Measurements from ENCODE around the gene RPS6KA2. TPM values are rescaled to one million over a fixed set of nuclear protein-coding genes. Genes with fewer than 3 reads are reported as not detected.

RPS6KA2 gene
- total and polyA plus RNA-seq, 3 donors from 2014 or later = 18.4 to 21.7 (median 19.8) TPM

DNA sequence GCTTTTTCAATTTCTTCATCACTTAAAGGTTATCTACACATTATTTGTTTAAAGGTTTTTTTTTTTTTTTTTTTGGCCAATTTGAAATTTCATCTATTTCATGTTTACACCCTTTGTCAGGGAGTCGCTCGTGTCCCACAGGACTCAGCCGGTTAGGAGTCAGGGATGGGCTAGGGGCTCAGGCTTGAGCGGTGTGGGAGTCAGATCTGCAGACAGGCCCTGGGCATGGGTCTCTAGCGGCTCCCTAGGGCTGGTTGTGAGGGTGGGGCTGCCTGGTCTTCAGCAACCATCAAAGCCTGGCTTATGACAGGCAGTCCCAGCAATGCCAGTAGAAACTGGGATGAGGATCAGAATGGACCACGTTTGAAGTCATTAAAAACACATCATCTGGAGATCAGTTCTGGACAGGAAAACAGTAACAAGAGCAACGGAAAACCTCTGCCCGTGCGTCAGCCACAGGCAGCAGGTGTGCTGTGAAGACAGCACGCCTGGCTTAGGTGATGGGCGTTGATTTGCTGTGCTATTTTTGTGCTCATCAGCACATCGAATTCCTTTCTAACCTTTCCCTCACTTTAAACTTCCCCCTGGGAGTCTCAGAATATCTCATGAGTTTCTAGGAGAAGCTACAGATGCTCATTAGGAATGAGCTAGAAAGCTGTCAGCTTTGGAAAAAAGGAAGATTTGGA is 153.0 kb downstream of the RPS6KA2 start:
- H3K27ac ChIP-seq = no peak overlapping the region
- no peaks in the 10 kb centered on the region for H3K4me1 ChIP-seq
- DNase-seq = no peak
- WGBS, 2 donors = 85 to 90% methylated on average over 12 of the region's 12 CpGs
- intact Hi-C loops (cut with DNase I; ENCODE audit: low total_unique reads) = no loop called here
- H3K4me3 ChIP-seq = no peak overlapping the region
- no peak for TF ChIP-seq POLR2A (IDR thresholded peaks at IDR 0.05)
- TF ChIP-seq, protein P1, sequence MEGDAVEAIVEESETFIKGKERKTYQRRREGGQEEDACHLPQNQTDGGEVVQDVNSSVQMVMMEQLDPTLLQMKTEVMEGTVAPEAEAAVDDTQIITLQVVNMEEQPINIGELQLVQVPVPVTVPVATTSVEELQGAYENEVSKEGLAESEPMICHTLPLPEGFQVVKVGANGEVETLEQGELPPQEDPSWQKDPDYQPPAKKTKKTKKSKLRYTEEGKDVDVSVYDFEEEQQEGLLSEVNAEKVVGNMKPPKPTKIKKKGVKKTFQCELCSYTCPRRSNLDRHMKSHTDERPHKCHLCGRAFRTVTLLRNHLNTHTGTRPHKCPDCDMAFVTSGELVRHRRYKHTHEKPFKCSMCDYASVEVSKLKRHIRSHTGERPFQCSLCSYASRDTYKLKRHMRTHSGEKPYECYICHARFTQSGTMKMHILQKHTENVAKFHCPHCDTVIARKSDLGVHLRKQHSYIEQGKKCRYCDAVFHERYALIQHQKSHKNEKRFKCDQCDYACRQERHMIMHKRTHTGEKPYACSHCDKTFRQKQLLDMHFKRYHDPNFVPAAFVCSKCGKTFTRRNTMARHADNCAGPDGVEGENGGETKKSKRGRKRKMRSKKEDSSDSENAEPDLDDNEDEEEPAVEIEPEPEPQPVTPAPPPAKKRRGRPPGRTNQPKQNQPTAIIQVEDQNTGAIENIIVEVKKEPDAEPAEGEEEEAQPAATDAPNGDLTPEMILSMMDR (IDR thresholded peaks at IDR 0.05) = no peak
- no peaks in the 10 kb centered on the region for H3K9me3 ChIP-seq
- H3K36me3 ChIP-seq (ENCODE audit: low read depth, missing control alignments) = no peaks in the 10 kb centered on the region
- no peaks in the 10 kb centered on the region for H3K27me3 ChIP-seq

DNA sequence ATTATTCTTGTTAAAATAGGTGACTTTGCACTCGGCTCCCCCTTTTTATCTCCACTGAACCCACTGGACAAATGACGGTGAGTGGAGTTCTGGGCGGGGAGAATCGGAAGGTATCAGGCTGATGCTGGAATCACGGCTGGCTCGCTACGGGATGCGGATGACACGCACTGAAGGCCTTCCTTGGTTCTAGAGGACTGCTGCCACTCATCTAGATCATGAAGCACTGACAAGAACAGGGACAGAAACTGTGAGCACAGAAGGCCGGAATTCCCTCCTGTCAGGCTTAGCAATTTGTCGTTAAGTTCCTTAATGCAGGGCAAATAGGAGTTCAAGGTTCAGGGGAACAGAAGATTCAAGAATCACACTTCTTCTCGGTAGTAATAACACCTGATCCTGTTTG is 154.4 kb downstream of the RPS6KA2 start:
- WGBS, 2 donors = 79 to 93% methylated on average over 12 of the region's 12 CpGs

DNA sequence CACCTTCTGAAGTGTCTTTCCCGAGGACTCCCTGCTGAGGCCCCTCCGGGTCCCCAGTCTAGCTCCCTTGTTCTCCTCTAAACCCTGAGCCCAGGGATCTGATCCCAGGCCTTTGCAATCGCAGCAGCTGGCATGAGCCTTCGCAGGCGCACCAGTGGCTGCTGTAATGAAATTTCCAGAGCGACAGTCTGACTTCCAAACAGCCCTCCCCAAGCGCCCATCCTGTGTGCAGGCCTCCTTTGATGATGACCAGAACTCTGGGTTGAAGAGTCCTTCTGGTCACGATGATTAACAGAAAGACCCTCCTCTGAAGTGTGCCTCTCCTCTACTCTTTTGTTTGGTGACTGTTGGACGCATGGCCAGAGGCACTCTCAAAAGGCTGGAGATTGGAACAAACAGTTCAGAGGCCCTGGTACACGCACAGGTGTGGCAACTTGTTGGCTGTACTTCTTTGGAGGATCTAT is 155.2 kb downstream of the RPS6KA2 start:
- Histone ChIP-seq H3K27ac (no peak overlapping the region), H3K4me3 (no peak overlapping the region), H3K36me3 (ENCODE audit: low read depth, missing control alignments) (no peaks in the 10 kb centered on the region), H3K4me1 (no peaks in the 10 kb centered on the region), H3K9me3 (no peaks in the 10 kb centered on the region), H3K27me3 (no peaks in the 10 kb centered on the region)
- no peak for DNase-seq
- intact Hi-C loops (cut with DNase I; ENCODE audit: low total_unique reads) = no loop called here
- WGBS, 2 donors = 81 to 96% methylated on average over 9 to 10 of the region's 10 CpGs
- TF ChIP-seq, protein P1 (IDR thresholded peaks at IDR 0.05) = no peak
- TF ChIP-seq POLR2A (IDR thresholded peaks at IDR 0.05) = no peak

More for the DNA sequence above, 154.4 kb downstream of the RPS6KA2 start:
- no peak for DNase-seq
- no peak for TF ChIP-seq POLR2A (IDR thresholded peaks at IDR 0.05)
- TF ChIP-seq, protein P1 (IDR thresholded peaks at IDR 0.05) = no peak
- Histone ChIP-seq H3K27ac (no peak overlapping the region), H3K4me1 (no peaks in the 10 kb centered on the region), H3K4me3 (no peak overlapping the region), H3K27me3 (no peaks in the 10 kb centered on the region), H3K9me3 (no peaks in the 10 kb centered on the region), H3K36me3 (ENCODE audit: low read depth, missing control alignments) (no peaks in the 10 kb centered on the region)
- intact Hi-C loops (cut with DNase I; ENCODE audit: low total_unique reads) = no loop called here

DNA sequence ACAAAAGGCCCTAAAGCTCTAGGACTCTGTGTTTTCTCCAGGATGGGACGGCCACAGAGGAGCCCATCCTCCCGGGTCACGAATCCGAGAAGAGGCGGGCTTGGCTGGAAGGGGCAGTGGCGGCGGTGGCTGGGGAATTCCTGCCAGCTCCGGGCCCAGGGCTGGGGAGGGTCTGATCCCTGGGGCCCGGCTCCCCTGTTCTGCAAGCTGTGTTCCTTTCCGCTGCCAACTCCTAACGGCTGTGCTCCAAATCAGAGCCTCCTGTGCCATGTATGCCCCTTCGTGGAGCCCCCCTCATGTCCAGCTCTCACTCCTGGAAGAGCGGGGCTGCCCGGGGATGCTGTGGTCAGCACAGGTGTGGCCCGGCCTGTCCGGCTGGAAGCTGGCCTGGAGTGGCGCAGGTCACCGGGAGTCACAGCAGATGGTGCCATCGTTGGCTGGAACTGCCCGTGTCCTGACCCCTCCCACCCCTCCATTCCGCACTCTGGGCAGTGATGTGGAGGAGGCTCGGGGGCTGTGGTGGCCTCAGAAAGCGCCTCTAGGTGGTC is 156.1 kb downstream of the RPS6KA2 start:
- Histone ChIP-seq H3K27ac (no peak overlapping the region), H3K36me3 (ENCODE audit: low read depth, missing control alignments) (no peaks in the 10 kb centered on the region), H3K4me3 (no peak overlapping the region), H3K27me3 (no peaks in the 10 kb centered on the region), H3K9me3 (no peaks in the 10 kb centered on the region), H3K4me1 (no peaks in the 10 kb centered on the region)
- TF ChIP-seq, protein P1 (IDR thresholded peaks at IDR 0.05) = no peak
- no peak for DNase-seq
- intact Hi-C loops (cut with DNase I; ENCODE audit: low total_unique reads) = no loop called here
- 90 to 92% methylated on average over 17 to 18 of the region's 23 CpGs for WGBS, 2 donors

All from testis (tissue), 3 donors.